Activated CD8-positive, alpha-beta T cell treated with anti-CD3 and anti-CD28 coated beads, Interleukin-2, amount 10 ng/mL, durations not matched to agents 7 days and 5 days (primary cell): ENCODE data around the gene SLC29A4. TPM values are rescaled to one million over a fixed set of nuclear protein-coding genes. Genes with fewer than 3 reads are reported as not detected.
"Not testable (repeated sequence)": the region's sequence is repeated elsewhere in the genome, so short reads cannot be mapped to it uniquely, and the experiment has no call there.

ENCODE experiments used
- ATAC-seq: fragments of 150-1000 bp; cut with Tn5 transposase; one replicate; pipeline ENCODE4 v1.10.0; 2021; ENCODE audit warnings: moderate library complexity
- CTCF ChIA-PET: fragments of 350-600 bp; sonication (Branson Sonifier 250); formaldehyde crosslinking; loops from one replicate; lab custom pipeline; 2021; ENCODE audit warnings: antibody characterized with exemption; lab: Charles Lee
- POLR2A ChIA-PET: fragments of 350-600 bp; sonication (Branson Sonifier 250); formaldehyde crosslinking; loops from one replicate; lab custom pipeline; 2021; ENCODE audit warnings: antibody characterized with exemption; lab: Charles Lee
- DNase-seq: peaks from one replicate; pipeline ENCODE4 v3.0.0-alpha.2; 2020
- H3K27ac Mint-ChIP-seq: one replicate; pipeline ENCODE4 v1.8.0; 2021; ENCODE audit warnings: mild to moderate bottlenecking, mixed read lengths
- H3K27me3 Mint-ChIP-seq: one replicate; pipeline ENCODE4 v1.8.0; 2021; ENCODE audit warnings: low read depth, mixed read lengths
- H3K36me3 Mint-ChIP-seq: one replicate; pipeline ENCODE4 v1.8.0; 2021; ENCODE audit warnings: low read depth, mixed read lengths
- H3K4me1 Mint-ChIP-seq: one replicate; pipeline ENCODE4 v1.8.0; 2021; ENCODE audit warnings: low read depth, mixed read lengths
- H3K4me3 Mint-ChIP-seq: one replicate; pipeline ENCODE4 v1.8.0; 2021; ENCODE audit warnings: mild to moderate bottlenecking, mixed read lengths
- H3K9me3 Mint-ChIP-seq: one replicate; pipeline ENCODE4 v1.8.0; 2022; ENCODE audit warnings: mixed read lengths; ENCODE audit not compliant: insufficient read depth
- total RNA-seq, 2 experiments: library from RNA; stranded (reverse); gene quantifications; one replicate each; pipeline ENCODE4 v1.2.3, GENCODE V29; 2021

The SLC29A4 gene
- total RNA-seq, 2 experiments from 2014 or later: 0.42 TPM

GRCh38 chr7:5305050-5305449 lies 22.3 kb downstream of the SLC29A4 start:
- H3K27ac Mint-ChIP-seq, H3K4me3 Mint-ChIP-seq, H3K4me1 Mint-ChIP-seq, H3K27me3 Mint-ChIP-seq, CTCF ChIA-PET, H3K36me3 Mint-ChIP-seq, H3K9me3 Mint-ChIP-seq, POLR2A ChIA-PET, ATAC-seq, DNase-seq: not testable (repeated sequence)

GRCh38 chr7:5307221-5308142 lies 24.7 kb downstream of the SLC29A4 start:
- H3K27me3 Mint-ChIP-seq, ATAC-seq, H3K9me3 Mint-ChIP-seq, H3K27ac Mint-ChIP-seq, POLR2A ChIA-PET, CTCF ChIA-PET, H3K4me1 Mint-ChIP-seq, DNase-seq, H3K4me3 Mint-ChIP-seq: not testable (repeated sequence)
- peaks cover 14% of the 10 kb centered on the region for H3K36me3 Mint-ChIP-seq

- ChIA-PET CTCF (no interaction called here), POLR2A (no interaction called here)
- Mint-ChIP-seq H3K27ac (no peak overlapping the region), H3K4me3 (no peak overlapping the region), H3K27me3 (no peaks in the 10 kb centered on the region), H3K36me3 (peaks cover 17% of the 10 kb centered on the region), H3K4me1 (no peaks in the 10 kb centered on the region), H3K9me3 (no peaks in the 10 kb centered on the region)
- ATAC-seq (no peak), DNase-seq (no peak)
Measured at GRCh38 chr7:5309146-5309545, 26.4 kb downstream of the SLC29A4 start.

- POLR2A ChIA-PET: no interaction called here
- H3K4me1 Mint-ChIP-seq: no peaks in the 10 kb centered on the region
- no peak overlapping the region for H3K4me3 Mint-ChIP-seq
- no peak for DNase-seq
- CTCF ChIA-PET: no interaction called here
- ATAC-seq: no peak
- H3K9me3 Mint-ChIP-seq: no peaks in the 10 kb centered on the region
- H3K27me3 Mint-ChIP-seq: no peaks in the 10 kb centered on the region
- H3K27ac Mint-ChIP-seq: no peak overlapping the region
- H3K36me3 Mint-ChIP-seq: peaks cover 23% of the 10 kb centered on the region
Measured at GRCh38 chr7:5310822-5311405, 28.2 kb downstream of the SLC29A4 start.

- H3K9me3 Mint-ChIP-seq, ATAC-seq, H3K27ac Mint-ChIP-seq, DNase-seq, H3K4me1 Mint-ChIP-seq, H3K27me3 Mint-ChIP-seq, POLR2A ChIA-PET, H3K4me3 Mint-ChIP-seq, CTCF ChIA-PET: not testable (repeated sequence)
- H3K36me3 Mint-ChIP-seq: peaks cover 30% of the 10 kb centered on the region
Measured at GRCh38 chr7:5312276-5313070, 29.7 kb downstream of the SLC29A4 start.

- H3K4me1 Mint-ChIP-seq, H3K4me3 Mint-ChIP-seq, POLR2A ChIA-PET, H3K9me3 Mint-ChIP-seq, DNase-seq, ATAC-seq, H3K27me3 Mint-ChIP-seq, H3K27ac Mint-ChIP-seq: not testable (repeated sequence)
- CTCF ChIA-PET: interaction anchor here (0.7 kb wide), 1 partner anchor 16 kb away, joined by 3 read pairs; no protein-coding TSS in a partner anchor
- H3K36me3 Mint-ChIP-seq: peaks cover 33% of the 10 kb centered on the region
Measured at GRCh38 chr7:5313076-5313885, 30.5 kb downstream of the SLC29A4 start.

GRCh38 chr7:5314864-5315263 lies 32.1 kb downstream of the SLC29A4 start:
- CTCF ChIA-PET: interaction anchor here (1.1 kb wide), 1 partner anchor 75 kb away, joined by 4 read pairs; no protein-coding TSS in a partner anchor
- no peak overlapping the region for H3K4me3 Mint-ChIP-seq
- ATAC-seq: no peak
- H3K4me1 Mint-ChIP-seq: no peaks in the 10 kb centered on the region
- POLR2A ChIA-PET: interaction anchor here (1.2 kb wide), 1 partner anchor 15 kb away, joined by 3 read pairs; no protein-coding TSS in a partner anchor
- H3K36me3 Mint-ChIP-seq: peaks cover 45% of the 10 kb centered on the region
- no peaks in the 10 kb centered on the region for H3K27me3 Mint-ChIP-seq
- DNase-seq: no peak
- H3K9me3 Mint-ChIP-seq: peaks cover 16% of the 10 kb centered on the region
- no peak overlapping the region for H3K27ac Mint-ChIP-seq

GRCh38 chr7:5315761-5316160 lies 33.0 kb downstream of the SLC29A4 start:
- Mint-ChIP-seq H3K4me1 (no peaks in the 10 kb centered on the region), H3K27me3 (no peaks in the 10 kb centered on the region), H3K4me3 (no peak overlapping the region), H3K9me3 (peaks cover 16% of the 10 kb centered on the region), H3K36me3 (peaks cover 51% of the 10 kb centered on the region), H3K27ac (no peak overlapping the region)
- ChIA-PET CTCF (interaction anchor here (1.1 kb wide), 1 partner anchor 76 kb away, joined by 4 read pairs; no protein-coding TSS in a partner anchor), POLR2A (interaction anchor here (1.2 kb wide), 1 partner anchor 15 kb away, joined by 3 read pairs; no protein-coding TSS in a partner anchor)
- no peak for DNase-seq
- ATAC-seq: no peak

- Mint-ChIP-seq H3K36me3 (peaks cover 56% of the 10 kb centered on the region), H3K9me3 (peaks cover 16% of the 10 kb centered on the region)
- DNase-seq, ATAC-seq, H3K27ac Mint-ChIP-seq, H3K4me3 Mint-ChIP-seq, H3K27me3 Mint-ChIP-seq, H3K4me1 Mint-ChIP-seq, POLR2A ChIA-PET: not testable (repeated sequence)
- CTCF ChIA-PET: interaction anchor here (1.1 kb wide), 1 partner anchor 13 kb away, joined by 3 read pairs; no protein-coding TSS in a partner anchor
Measured at GRCh38 chr7:5318613-5319012, 35.9 kb downstream of the SLC29A4 start.

GRCh38 chr7:5320391-5320790 lies 37.6 kb downstream of the SLC29A4 start:
- POLR2A ChIA-PET: no interaction called here
- H3K4me3 Mint-ChIP-seq: no peak overlapping the region
- no peak for ATAC-seq
- no peaks in the 10 kb centered on the region for H3K27me3 Mint-ChIP-seq
- H3K9me3 Mint-ChIP-seq: peaks cover 16% of the 10 kb centered on the region
- CTCF ChIA-PET: no interaction called here
- no peaks in the 10 kb centered on the region for H3K4me1 Mint-ChIP-seq
- H3K27ac Mint-ChIP-seq: no peak overlapping the region
- peaks cover 58% of the 10 kb centered on the region for H3K36me3 Mint-ChIP-seq
- DNase-seq: no peak
